Urinary bladder (tissue), 4 donors: Measurements from ENCODE around the gene EGFLAM. TPM values are rescaled to one million over a fixed set of nuclear protein-coding genes. Genes with fewer than 3 reads are reported as not detected.

ENCODE experiments used
- DNase-seq: peaks from one replicate; pipeline ENCODE4 v3.0.0-alpha.2; 2015; ENCODE audit errors: extremely low spot score
- H3K27ac ChIP-seq: one replicate; pipeline ENCODE4 v1.5.1; 2013; ENCODE audit warnings: low read depth, mild to moderate bottlenecking, moderate library complexity
- H3K36me3 ChIP-seq: one replicate; pipeline ENCODE4 v1.6.1; 2013; ENCODE audit warnings: mild to moderate bottlenecking, moderate library complexity; ENCODE audit not compliant: insufficient read depth
- H3K4me1 ChIP-seq: one replicate; pipeline ENCODE4 v1.6.1; 2013; ENCODE audit warnings: mild to moderate bottlenecking, moderate library complexity; ENCODE audit not compliant: insufficient read depth
- H3K4me3 ChIP-seq: one replicate; pipeline ENCODE4 v1.5.1; 2013; ENCODE audit warnings: low read depth, low read length
- WGBS: extraction: QIAGEN DNeasy Blood & Tissue Kit; methylation state at CpG from one replicate; pipeline ENCODE4 v1.1.7; 2013; 5-methylcytosine and 5-hydroxymethylcytosine counted together
- polyA plus RNA-seq: library from polyadenylated mRNA; stranded (reverse); fragments of 200-250 nt; gene quantifications from one replicate; pipeline ENCODE4 v1.2.3, GENCODE V29; 2013
- small RNA-seq: library from RNA; depleted of rRNA; stranded (forward); fragments of <200 nt; gene quantifications from one replicate; pipeline ENCODE3, GENCODE V24; 2014
- total RNA-seq: library from RNA; depleted of rRNA; stranded (reverse); fragments of >200 nt; gene quantifications from one replicate; pipeline ENCODE4 v1.2.3, GENCODE V29; 2014
- donor health status: healthy with polysubstance abuse.
- donor health status: healthy.

The EGFLAM gene
- total and polyA plus RNA-seq, 2 donors = 6.9 to 17.4 TPM

GRCh38 chr5:38494763-38495162, 236.4 kb downstream of the EGFLAM start:
- 72% methylated on average over 7 of the region's 7 CpGs for WGBS
- no peak for DNase-seq
- Histone ChIP-seq H3K36me3 (peaks cover 4% of the 10 kb centered on the region), H3K4me1 (no peaks in the 10 kb centered on the region), H3K27ac (no peak overlapping the region), H3K4me3 (no peak overlapping the region)

DNA sequence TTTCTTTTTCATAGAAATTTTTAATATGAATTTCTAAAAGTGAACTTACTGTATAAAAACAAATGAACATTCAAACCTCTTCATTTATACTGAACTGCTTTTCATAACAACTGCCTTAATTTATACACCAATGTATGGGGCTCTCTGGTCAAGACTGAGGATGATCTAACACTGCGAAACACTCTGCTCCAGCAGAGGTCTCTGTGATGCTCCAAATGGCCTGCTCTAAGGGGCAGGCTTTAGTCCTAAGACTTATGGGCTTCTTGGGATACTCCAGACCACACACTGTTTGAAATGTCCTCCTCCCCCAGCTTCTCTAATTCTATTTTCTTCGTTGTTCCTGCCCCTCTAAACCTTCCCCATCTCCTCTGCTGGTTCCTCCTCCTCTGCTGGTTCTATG, 239.6 kb downstream of the EGFLAM start:
- DNase-seq = no peak
- 73% methylated on average over 2 of the region's 2 CpGs for WGBS
- H3K36me3 ChIP-seq = peaks cover 4% of the 10 kb centered on the region
- H3K4me3 ChIP-seq = no peak overlapping the region
- no peak overlapping the region for H3K27ac ChIP-seq
- peaks cover 2% of the 10 kb centered on the region for H3K4me1 ChIP-seq

DNA sequence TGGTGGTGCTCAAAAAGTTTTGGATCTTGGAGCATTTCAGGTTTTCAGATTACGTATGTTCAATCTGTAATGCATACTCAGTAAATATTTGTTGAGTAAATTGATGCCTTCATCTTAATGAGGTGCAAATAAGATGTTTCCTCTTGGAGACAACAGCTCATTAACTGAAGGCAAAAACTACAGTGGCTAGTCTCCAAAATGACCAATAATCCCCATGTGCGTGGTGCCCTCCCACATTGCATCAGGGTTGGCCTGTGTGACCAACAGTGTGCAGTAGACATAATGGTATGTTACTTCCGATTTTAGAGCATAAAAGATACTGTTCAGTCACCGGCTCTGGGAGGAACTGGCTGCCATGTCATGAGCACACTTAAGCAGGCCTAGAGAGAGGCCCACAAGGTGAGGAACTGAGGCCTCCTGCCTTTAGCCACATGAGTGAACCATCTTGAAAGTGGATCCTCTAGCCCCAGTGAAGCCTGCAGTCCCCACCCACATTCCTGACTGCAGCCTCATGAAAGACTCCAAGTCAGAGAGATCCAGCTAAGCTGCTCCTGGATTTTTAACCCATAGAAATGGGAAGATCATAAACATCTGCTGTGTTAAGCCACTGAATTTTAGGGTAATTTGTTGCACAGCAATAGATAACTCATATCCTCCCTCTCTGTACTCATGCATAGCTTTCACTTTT, 242.4 kb downstream of the EGFLAM start:
- Histone ChIP-seq H3K4me3 (no peak overlapping the region), H3K4me1 (peaks cover 2% of the 10 kb centered on the region), H3K27ac (no peak overlapping the region), H3K36me3 (peaks cover 4% of the 10 kb centered on the region)
- DNase-seq = no peak
- WGBS = 87% methylated on average over 4 of the region's 4 CpGs

DNA sequence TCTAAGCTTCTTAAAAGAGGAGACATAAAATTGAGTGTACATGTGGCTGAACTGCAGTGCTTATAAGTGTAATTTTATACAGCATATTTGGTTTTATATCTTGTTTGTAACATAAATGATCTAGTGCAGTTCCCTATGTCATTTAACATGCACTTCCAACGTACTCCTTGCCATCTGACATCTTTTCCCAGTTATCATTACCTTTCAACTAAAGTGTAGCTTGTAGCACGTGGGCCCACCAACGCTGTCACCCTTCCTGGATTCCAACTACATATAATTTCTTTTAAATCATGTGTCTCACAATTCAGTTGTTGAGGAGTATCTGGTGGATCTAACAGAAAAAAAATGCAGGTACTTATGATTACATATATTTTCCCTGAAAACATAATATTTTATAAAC, 247.9 kb downstream of the EGFLAM start:
- 91% methylated on average over 3 of the region's 3 CpGs for WGBS
- DNase-seq = no peak
- H3K4me3 ChIP-seq = no peak overlapping the region
- no peaks in the 10 kb centered on the region for H3K36me3 ChIP-seq
- H3K27ac ChIP-seq = no peak overlapping the region
- H3K4me1 ChIP-seq = no peaks in the 10 kb centered on the region

DNA sequence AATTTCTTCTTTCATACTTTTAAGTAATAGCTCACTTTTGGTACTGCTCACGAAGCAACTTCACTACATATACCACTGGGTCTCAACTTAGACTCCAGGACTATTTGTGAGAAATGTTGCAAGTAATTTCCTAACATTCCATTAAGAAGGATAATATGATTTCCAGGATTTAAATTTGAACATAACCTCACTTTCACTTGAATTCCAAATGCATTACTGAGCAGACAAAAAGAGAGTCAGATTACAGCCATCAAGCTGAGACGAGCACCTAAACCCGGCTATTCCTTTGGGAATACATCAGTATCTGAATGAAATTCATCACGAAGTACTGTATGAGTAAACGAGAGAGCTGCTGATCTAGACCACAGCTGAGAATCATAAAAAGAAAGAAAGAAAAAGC, 250.8 kb downstream of the EGFLAM start:
- Histone ChIP-seq H3K4me3 (no peak overlapping the region), H3K4me1 (no peaks in the 10 kb centered on the region), H3K27ac (no peak overlapping the region), H3K36me3 (no peaks in the 10 kb centered on the region)
- no peak for DNase-seq
- 61% methylated on average over 5 of the region's 5 CpGs for WGBS

Small RNA genes within 50 kb of the gene (small RNA-seq; reads per million reads assigned to genes)
- not detected for gene AC091839.1
